ENCODE measurements around the gene SLC28A1.

SLC28A1 gene

DNA sequence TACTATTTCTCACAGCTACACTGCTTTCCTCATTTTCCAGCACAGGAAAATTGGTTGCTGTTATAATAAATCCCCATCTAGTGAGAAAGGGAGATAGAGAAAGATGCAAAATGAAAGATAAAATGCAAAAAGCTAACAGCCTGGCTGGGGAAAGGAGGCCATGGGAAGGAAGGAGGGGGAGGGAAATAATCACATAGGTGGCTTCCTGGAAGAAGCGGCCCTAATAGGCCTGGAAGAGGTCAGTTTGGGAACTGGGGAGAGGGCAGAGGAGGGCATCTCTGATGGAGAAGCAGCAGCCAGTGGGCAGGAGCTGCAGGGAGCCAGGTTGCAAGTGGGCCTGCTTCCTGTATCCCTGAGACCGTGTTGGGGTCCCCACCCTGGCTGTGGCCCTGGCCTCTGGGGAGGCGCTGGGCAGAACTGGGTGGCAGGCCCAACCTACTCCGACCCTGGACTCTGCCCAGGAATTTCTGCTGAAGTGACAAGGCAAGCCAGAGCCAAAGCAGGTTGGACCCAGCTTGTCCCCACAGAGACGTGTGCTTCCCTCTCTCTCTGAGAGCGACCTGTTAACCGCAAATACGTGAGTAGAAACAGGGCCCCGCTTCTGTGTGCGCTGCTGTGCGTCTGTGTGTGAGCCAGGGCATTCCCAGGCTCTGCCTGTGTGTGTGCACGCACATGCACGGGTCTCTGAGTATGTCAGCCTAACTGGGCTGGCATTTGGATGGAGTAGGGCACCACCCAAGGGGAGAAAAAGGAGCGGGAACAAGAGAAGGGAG lies 1.9 kb downstream of the SLC28A1 start:
- Mint-ChIP-seq H3K4me1 (ENCODE audit: low read depth) (peaks cover 2% of the 10 kb centered on the region), H3K27me3 (ENCODE audit: low read depth) (no peaks in the 10 kb centered on the region), H3K36me3 (ENCODE audit: low read depth) (no peaks in the 10 kb centered on the region), H3K4me3 (no peak overlapping the region), H3K27ac (peak overlapping the region; percentile 20), H3K9me3 (no peaks in the 10 kb centered on the region)

DNA sequence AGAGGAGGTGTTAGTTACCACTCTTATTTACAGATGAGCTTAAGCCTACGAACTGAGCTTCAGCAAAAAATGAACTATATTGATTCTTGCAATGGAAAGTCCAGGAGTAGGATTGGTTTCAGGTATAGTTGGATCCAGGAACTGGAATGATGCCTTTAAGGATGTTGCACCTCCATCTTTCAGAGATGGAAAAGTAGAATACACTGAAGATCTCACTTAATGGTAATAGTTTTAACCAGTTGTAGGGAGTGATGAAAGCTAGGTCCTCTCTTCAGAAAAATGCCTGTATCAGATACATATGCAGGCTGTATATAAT lies 2.5 kb downstream of the SLC28A1 start:
- Mint-ChIP-seq H3K27me3 (ENCODE audit: low read depth) (no peaks in the 10 kb centered on the region), H3K4me3 (no peak overlapping the region), H3K4me1 (ENCODE audit: low read depth) (peaks cover 2% of the 10 kb centered on the region), H3K9me3 (no peaks in the 10 kb centered on the region), H3K27ac (no peak overlapping the region), H3K36me3 (ENCODE audit: low read depth) (no peaks in the 10 kb centered on the region)

DNA sequence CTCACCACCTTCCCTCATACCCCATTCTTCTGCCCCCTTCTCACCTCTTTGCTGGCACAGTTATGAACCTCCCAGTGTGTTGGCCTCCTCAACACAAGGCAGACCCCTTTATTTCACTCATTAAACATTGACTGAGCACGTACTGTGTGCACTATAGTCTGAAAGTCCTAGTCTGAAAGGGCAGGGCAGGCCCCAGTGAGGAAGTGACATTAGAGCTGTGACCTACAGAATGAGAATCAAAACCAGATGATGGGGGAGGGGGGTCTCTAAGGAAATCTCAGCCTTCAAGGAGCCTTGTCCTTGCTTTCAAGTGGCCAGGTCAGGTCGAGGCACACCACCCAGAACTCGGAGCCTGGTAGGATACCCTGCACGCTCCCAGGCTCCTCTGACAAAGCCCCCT lies 3.5 kb downstream of the SLC28A1 start:
- no peaks in the 10 kb centered on the region for H3K27me3 Mint-ChIP-seq (ENCODE audit: low read depth)
- H3K9me3 Mint-ChIP-seq = no peaks in the 10 kb centered on the region
- H3K36me3 Mint-ChIP-seq (ENCODE audit: low read depth) = no peaks in the 10 kb centered on the region
- H3K4me1 Mint-ChIP-seq (ENCODE audit: low read depth) = peaks cover 2% of the 10 kb centered on the region
- H3K27ac Mint-ChIP-seq = no peak overlapping the region
- H3K4me3 Mint-ChIP-seq = no peak overlapping the region

DNA sequence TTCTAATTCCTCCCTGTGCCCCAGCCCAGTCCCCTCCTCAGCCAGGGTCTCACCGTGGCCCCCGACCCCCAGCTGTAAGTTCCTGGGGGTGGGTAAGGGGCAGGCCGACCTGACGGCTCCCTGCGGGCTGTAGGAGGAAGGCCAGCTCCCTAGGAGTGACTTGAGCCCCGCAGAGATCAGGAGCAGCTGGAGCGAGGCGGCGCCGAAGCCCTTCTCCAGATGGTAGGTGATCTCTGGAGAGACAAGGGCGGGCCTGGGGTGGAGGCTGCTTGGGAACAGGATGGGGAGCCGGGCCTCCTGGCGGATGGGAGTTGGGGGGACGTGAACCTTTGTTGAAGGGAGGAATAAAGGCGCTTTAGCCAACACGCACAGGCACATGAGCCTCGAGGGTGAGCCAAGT lies 4.2 kb downstream of the SLC28A1 start:
- Mint-ChIP-seq H3K9me3 (no peaks in the 10 kb centered on the region), H3K4me3 (no peak overlapping the region), H3K36me3 (ENCODE audit: low read depth) (no peaks in the 10 kb centered on the region), H3K27me3 (ENCODE audit: low read depth) (no peaks in the 10 kb centered on the region), H3K4me1 (ENCODE audit: low read depth) (peaks cover 2% of the 10 kb centered on the region), H3K27ac (no peak overlapping the region)

DNA sequence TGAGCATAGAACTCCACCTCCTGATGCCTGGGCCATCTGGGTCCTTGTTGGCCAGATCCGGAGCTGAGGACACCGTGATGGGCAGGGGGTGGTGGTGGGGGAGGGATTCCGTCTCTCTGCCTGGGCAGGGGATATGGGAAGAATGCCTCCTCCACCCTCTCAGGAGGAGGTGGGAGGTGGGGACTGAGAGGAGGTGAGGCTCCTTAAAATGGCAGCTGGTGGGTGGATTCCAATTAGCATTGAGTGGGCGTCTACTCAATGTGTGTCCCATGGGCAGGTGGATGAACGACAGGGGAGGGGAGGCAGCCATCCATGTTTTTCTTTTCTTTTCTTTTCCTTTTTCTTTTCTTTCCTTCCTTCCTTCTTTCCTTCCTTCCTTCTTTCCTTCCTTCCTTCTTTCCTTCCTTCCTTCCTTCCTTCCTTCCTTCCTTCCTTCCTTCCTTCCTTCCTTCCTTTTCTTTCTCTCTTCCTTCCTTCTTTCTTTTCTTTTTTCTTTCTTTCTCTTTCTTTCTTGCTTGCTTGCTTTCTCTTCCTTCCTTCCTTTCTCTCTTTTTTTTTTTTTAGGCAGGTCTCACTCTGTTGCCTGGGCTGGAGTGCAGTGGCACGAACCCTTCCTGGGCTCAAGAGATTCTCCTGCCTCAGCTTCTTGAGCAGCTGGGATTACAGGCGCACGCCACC lies 5.0 kb downstream of the SLC28A1 start:
- Mint-ChIP-seq H3K36me3 (ENCODE audit: low read depth) (no peaks in the 10 kb centered on the region), H3K27ac (no peak overlapping the region), H3K27me3 (ENCODE audit: low read depth) (no peaks in the 10 kb centered on the region), H3K4me1 (ENCODE audit: low read depth) (peaks cover 2% of the 10 kb centered on the region), H3K4me3 (no peak overlapping the region), H3K9me3 (no peaks in the 10 kb centered on the region)

DNA sequence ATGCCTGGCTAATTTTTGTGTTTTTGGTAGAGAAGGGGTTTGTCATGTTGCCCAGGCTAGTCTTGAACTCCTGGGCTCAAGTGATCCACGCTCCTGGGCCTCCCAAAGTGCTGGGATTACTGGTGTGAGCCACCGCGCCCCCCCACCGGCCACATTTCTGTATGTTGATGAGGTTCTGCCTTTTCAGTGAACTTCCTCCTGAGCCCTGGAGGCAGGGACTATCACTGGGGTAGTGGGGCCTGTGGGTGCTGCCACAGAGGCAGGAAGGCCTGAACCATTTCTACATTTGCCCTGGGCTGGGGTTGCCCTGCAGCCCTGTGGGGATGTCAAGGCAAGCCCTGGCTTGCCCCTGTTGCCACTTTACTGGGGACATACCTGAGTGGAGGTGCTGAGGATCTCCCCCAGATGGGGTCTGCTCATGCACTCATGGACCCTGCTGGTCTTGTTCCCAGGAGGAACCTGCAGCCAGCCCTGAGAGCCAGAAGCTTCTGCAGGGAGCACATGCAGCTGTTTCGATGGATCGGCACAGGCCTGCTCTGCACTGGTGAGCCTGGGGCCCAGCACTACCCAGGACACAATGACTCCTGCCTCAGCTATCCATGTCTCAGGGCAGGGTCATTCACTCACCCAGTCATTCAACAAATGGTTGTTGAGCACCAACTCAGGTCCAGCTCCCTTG lies 5.7 kb downstream of the SLC28A1 start:
- Mint-ChIP-seq H3K9me3 (no peaks in the 10 kb centered on the region), H3K4me3 (no peak overlapping the region), H3K4me1 (ENCODE audit: low read depth) (peaks cover 2% of the 10 kb centered on the region), H3K27ac (no peak overlapping the region), H3K36me3 (ENCODE audit: low read depth) (no peaks in the 10 kb centered on the region), H3K27me3 (ENCODE audit: low read depth) (no peaks in the 10 kb centered on the region)

DNA sequence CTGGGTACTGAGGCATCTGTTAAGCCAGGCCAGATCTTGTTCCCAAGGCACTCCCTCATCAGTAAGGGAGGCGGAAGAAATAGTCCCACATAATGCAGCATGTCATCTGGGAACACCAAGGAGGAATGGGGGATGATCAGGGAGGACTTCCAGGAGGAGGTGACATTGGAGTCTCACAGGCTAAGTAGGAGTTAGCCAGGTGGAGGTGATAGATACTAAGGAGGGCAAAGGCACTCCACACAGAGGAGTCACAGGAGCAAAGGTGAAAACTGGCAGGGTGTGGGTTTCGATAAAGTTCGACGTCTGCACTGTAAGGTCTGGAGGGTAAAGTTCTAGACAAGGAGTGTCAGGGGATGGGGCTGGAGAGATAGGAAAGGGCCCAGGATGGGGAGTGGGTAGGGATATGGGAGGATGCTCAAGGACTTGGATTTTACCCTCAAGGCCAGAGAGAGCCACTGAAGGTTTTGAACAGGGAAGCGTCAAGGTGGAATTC lies 6.3 kb downstream of the SLC28A1 start:
- Mint-ChIP-seq H3K27ac (no peak overlapping the region), H3K36me3 (ENCODE audit: low read depth) (no peaks in the 10 kb centered on the region), H3K27me3 (ENCODE audit: low read depth) (no peaks in the 10 kb centered on the region)

DNA sequence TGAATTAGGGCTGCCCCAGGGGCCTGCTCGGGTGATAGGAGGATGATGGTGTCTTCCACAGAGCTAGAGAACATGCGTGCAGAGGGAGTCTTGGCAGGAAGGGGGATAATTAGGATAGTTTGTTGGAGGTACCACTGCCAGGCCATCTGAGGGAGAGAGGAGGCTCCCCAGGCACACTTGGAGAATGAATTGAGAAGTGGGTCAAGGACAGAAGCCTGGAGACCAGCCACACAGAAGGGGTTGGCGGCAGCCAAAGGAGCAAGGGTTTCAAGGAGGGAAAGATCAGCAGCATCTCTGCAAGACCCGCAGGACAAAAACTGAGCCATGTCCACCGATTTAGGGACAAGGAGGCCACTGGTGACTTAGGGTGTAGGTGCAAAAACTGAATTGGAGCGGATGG lies 6.9 kb downstream of the SLC28A1 start:
- Mint-ChIP-seq H3K27me3 (ENCODE audit: low read depth) (peaks cover 3% of the 10 kb centered on the region), H3K9me3 (no peaks in the 10 kb centered on the region), H3K36me3 (ENCODE audit: low read depth) (no peaks in the 10 kb centered on the region)

More for the DNA sequence above, 6.3 kb downstream of the SLC28A1 start:
- no peaks in the 10 kb centered on the region for H3K9me3 Mint-ChIP-seq
- H3K4me1 Mint-ChIP-seq (ENCODE audit: low read depth) = peaks cover 2% of the 10 kb centered on the region
- H3K4me3 Mint-ChIP-seq = no peak overlapping the region

DNA sequence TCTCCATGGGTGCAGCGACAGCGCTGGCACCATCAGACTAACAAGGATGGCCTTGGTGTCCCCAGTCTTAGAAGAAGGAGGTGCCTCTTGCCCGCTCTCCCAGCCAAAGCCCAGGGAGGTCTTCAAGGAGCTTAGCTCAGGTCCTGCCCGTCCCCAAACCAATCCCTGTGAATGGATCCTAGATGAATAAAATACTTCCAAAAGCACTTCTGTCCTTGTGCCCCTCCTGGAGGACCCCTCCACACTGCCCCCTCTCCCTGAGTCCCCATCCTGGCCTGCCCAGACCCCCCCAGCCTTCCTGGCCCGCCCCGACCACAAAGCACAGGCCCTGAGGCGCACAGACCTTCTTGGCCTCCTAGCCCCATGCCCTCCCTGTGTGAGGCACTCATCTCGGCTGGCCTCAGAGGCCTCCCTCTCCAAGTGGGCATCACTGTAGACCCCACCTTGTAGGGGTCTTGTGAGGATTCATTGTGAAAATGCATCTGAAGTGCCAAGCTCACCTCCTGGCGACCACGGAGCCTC lies 8.4 kb downstream of the SLC28A1 start:
- Mint-ChIP-seq H3K9me3 (no peaks in the 10 kb centered on the region), H3K4me3 (no peak overlapping the region), H3K27me3 (ENCODE audit: low read depth) (peaks cover 6% of the 10 kb centered on the region), H3K4me1 (ENCODE audit: low read depth) (peaks cover 1% of the 10 kb centered on the region), H3K36me3 (ENCODE audit: low read depth) (no peaks in the 10 kb centered on the region), H3K27ac (no peak overlapping the region)

More for the DNA sequence above, 6.9 kb downstream of the SLC28A1 start:
- Mint-ChIP-seq H3K4me1 (ENCODE audit: low read depth) (peaks cover 2% of the 10 kb centered on the region), H3K27ac (no peak overlapping the region), H3K4me3 (no peak overlapping the region)

DNA sequence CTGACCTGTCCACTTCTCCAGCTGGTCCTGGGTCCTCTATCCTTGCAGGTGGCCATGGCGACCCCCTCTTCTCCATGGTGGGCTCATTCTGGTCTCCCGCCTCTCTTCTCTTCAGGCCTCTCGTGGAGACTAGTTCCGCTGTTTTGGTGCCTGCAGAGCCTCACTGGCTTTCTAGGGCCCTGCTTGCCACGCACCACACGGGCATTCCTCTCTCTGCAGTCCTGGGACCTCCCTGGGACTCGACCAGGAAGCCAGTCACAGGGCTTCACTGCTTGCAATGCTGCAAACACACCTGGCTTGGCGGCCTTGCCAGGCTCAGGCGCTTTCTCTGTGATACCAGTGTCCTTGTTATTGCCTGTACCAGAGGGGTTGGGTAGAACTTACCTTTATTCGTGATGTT lies 9.1 kb downstream of the SLC28A1 start:
- no peak overlapping the region for H3K4me3 Mint-ChIP-seq
- peaks cover 7% of the 10 kb centered on the region for H3K27me3 Mint-ChIP-seq (ENCODE audit: low read depth)
- no peaks in the 10 kb centered on the region for H3K9me3 Mint-ChIP-seq
- no peaks in the 10 kb centered on the region for H3K4me1 Mint-ChIP-seq (ENCODE audit: low read depth)
- H3K27ac Mint-ChIP-seq = no peak overlapping the region
- no peaks in the 10 kb centered on the region for H3K36me3 Mint-ChIP-seq (ENCODE audit: low read depth)

DNA sequence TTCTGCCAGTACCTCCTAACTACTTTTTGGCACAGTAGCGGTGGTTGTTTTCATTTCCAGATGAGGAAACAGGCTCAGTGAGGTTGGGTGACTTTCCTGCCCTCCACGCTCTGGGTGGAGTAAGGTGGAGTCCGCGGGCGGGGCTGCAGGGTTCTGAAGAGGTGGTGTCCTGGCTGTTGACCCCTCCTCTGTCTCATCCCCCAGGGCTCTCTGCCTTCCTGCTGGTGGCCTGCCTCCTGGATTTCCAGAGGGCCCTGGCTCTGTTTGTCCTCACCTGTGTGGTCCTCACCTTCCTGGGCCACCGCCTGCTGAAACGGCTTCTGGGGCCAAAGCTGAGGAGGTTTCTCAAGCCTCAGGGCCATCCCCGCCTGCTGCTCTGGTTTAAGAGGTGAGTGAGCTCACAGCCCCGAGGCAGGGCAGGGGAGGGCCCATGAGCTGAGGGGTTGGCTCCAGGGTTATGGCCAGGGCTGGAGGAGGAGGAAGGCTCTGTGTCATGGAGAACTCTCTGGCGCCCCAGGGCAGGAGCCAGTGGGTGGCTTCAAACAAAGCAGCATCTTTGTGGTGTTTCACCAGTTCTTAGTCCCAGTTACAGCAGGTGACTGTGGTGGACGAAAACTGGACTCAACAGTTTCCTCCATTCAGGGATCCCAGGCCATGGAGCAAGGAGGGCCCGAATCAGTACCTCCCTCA lies 10.4 kb downstream of the SLC28A1 start:
- Mint-ChIP-seq H3K4me3 (no peak overlapping the region), H3K4me1 (ENCODE audit: low read depth) (no peaks in the 10 kb centered on the region), H3K27ac (no peak overlapping the region), H3K36me3 (ENCODE audit: low read depth) (no peaks in the 10 kb centered on the region), H3K27me3 (ENCODE audit: low read depth) (peaks cover 15% of the 10 kb centered on the region), H3K9me3 (no peaks in the 10 kb centered on the region)

DNA sequence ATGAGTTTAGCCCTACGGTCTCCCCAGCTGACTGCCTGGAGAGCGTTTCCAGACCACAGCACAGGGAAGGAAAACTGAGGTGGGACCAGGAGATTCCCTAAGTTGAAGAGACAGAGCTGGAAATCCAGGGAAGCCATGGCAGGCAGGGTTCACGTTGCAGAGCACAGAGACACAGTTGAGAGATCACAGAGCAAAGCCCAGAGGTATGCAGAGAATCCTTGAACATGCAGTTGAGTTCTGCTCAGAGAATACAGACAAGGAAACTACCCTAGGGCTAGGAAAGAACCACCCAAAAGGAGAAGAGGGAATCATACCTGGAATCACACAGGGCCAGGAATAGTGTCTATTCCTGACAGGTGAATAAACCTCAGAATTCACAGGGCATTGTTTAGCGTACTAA lies 14.3 kb downstream of the SLC28A1 start:
- H3K27ac Mint-ChIP-seq = no peak overlapping the region
- H3K4me3 Mint-ChIP-seq = no peak overlapping the region
- no peaks in the 10 kb centered on the region for H3K4me1 Mint-ChIP-seq (ENCODE audit: low read depth)
- peaks cover 20% of the 10 kb centered on the region for H3K27me3 Mint-ChIP-seq (ENCODE audit: low read depth)
- H3K9me3 Mint-ChIP-seq = no peaks in the 10 kb centered on the region
- no peaks in the 10 kb centered on the region for H3K36me3 Mint-ChIP-seq (ENCODE audit: low read depth)

DNA sequence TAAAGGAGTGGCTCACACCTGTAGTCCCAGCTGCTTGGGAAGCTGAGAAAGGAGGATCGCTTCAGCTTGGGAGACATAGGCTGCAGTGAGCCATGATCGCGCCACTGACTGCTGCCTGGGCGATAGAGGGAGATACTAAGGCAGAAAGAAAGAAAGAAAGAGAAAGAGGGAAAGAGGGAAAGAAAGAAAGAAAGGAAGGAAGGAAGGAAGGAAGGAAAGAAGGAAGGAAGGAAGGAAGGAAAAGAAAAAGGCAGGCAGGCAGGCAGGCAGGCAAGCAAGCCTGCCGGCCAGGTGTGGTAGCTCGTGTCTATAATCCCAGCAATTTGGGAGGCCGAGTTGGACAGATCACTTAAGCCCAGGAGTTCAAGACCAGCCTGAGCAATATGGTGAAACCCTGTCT lies 15.3 kb downstream of the SLC28A1 start:
- Mint-ChIP-seq H3K4me3 (no peak overlapping the region), H3K9me3 (no peaks in the 10 kb centered on the region), H3K4me1 (ENCODE audit: low read depth) (no peaks in the 10 kb centered on the region), H3K27ac (peak overlapping the region; percentile 52), H3K27me3 (ENCODE audit: low read depth) (peaks cover 20% of the 10 kb centered on the region), H3K36me3 (ENCODE audit: low read depth) (no peaks in the 10 kb centered on the region)

DNA sequence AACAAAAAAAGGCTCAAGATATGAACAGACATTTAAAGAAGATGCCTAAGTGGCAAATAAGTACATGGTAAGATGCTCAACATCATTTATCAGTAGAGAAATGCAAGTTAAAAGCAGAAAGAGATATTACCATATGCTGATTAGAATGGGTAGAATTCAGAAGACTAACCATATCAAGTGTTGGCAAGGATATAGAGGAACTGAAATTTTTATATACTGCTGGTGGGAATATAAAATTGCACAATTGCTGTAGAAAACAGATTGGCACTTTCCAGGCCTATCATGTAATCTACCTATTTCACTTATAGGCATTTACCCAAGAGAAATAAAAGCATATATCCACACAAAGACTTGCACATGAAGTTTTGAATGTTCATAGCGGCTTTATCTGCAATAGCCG lies 17.1 kb downstream of the SLC28A1 start:
- no peaks in the 10 kb centered on the region for H3K4me1 Mint-ChIP-seq (ENCODE audit: low read depth)
- no peaks in the 10 kb centered on the region for H3K9me3 Mint-ChIP-seq
- no peak overlapping the region for H3K4me3 Mint-ChIP-seq
- H3K27ac Mint-ChIP-seq = no peak overlapping the region
- no peaks in the 10 kb centered on the region for H3K36me3 Mint-ChIP-seq (ENCODE audit: low read depth)
- H3K27me3 Mint-ChIP-seq (ENCODE audit: low read depth) = peaks cover 17% of the 10 kb centered on the region

All from T-helper 1 cell treated with Interleukin-12 subunit alpha and Interleukin-12 subunit beta and Interleukin-4 antibody, amounts not matched to agents 30 μg/mL and 1 μg/mL, for 36 hours (primary cell).